ENCODE data around the gene HIGD1A. TPM values are rescaled to one million over a fixed set of nuclear protein-coding genes. Genes with fewer than 3 reads are reported as not detected.

The HIGD1A gene
- total and polyA plus RNA-seq, 4 donors, result 76.1 to 148 (median 86.1) TPM

- peak within 1 kb of the TSS; percentile 47 to 72 for H3K27ac ChIP-seq (ENCODE audit: low read depth in 1 of 2, low read length in 1 of 2)
- DNase-seq, result peak; percentile 97 to 98 (median 97)
- 1 to 3% methylated on average over 63 of the region's 63 CpGs for WGBS, 2 donors
- ATAC-seq (ENCODE audit: insufficient read depth, low FRiP score), result peak; percentile 88
- TF ChIP-seq CTCF (IDR thresholded peaks at IDR 0.05; ENCODE audit: control extremely low read depth, extremely low read depth), result no peak
- peaks cover 0 to 2% (median 0%) of the 10 kb centered on the region in 4 donors for H3K36me3 ChIP-seq (ENCODE audit: control insufficient read depth in 4 of 4, insufficient read depth in 4 of 4, low read length in 4 of 4)
- peaks cover 0 to 4% (median 0%) of the 10 kb centered on the region in 5 donors for H3K4me1 ChIP-seq (ENCODE audit: control insufficient read depth in 5 of 5, insufficient read depth in 5 of 5, low read length in 5 of 5)
- no peaks in the 10 kb centered on the region for H3K9me3 ChIP-seq (ENCODE audit: control insufficient read depth in 4 of 4, insufficient read depth in 3 of 4, low read length in 3 of 4)
- H3K9ac ChIP-seq (ENCODE audit: insufficient read depth in 1 of 2, low read length in 2 of 2), result peak within 1 kb of the TSS; percentile 57 to 92
- H3K4me3 ChIP-seq, result peak within 1 kb of the TSS; percentile 24
- no peaks in the 10 kb centered on the region for H3K27me3 ChIP-seq (ENCODE audit: control insufficient read depth in 3 of 3, insufficient read depth in 3 of 3, low read length in 2 of 3)
These were observed 31.5 kb downstream of the HIGD1A start, which contains the start of gene CCDC13 for GRCh38 chr3:42772670-42773408. TSS of gene CCDC13 (minus strand) at chr3:42773253. CDS start at chr3:42758345, 14,908 bp downstream.

GRCh38 chr3:42771271-42771670 is 33.0 kb downstream of the HIGD1A start:
- H3K9ac ChIP-seq (ENCODE audit: insufficient read depth in 1 of 2, low read length in 2 of 2), result no peak overlapping the region
- no peaks in the 10 kb centered on the region for H3K36me3 ChIP-seq (ENCODE audit: control insufficient read depth in 4 of 4, insufficient read depth in 4 of 4, low read length in 4 of 4)
- 64 to 89% methylated on average over 1 of the region's 1 CpG for WGBS, 2 donors
- no peak for TF ChIP-seq CTCF (IDR thresholded peaks at IDR 0.05; ENCODE audit: control extremely low read depth, extremely low read depth)
- no peak overlapping the region for H3K27ac ChIP-seq (ENCODE audit: low read depth in 1 of 2, low read length in 1 of 2)
- H3K27me3 ChIP-seq (ENCODE audit: control insufficient read depth in 3 of 3, insufficient read depth in 3 of 3, low read length in 2 of 3), result no peaks in the 10 kb centered on the region
- H3K4me1 ChIP-seq (ENCODE audit: control insufficient read depth in 5 of 5, insufficient read depth in 5 of 5, low read length in 5 of 5), result peaks cover 0 to 4% (median 0%) of the 10 kb centered on the region in 5 donors
- no peaks in the 10 kb centered on the region for H3K9me3 ChIP-seq (ENCODE audit: control insufficient read depth in 4 of 4, insufficient read depth in 3 of 4, low read length in 3 of 4)
- ATAC-seq (ENCODE audit: insufficient read depth, low FRiP score) (no peak), DNase-seq (no peak)
- H3K4me3 ChIP-seq, result no peak overlapping the region

- WGBS, 2 donors, result 94 to 97% methylated on average over 28 of the region's 28 CpGs
- Histone ChIP-seq H3K4me3 (no peak overlapping the region), H3K9me3 (ENCODE audit: control insufficient read depth in 4 of 4, insufficient read depth in 3 of 4, low read length in 3 of 4) (no peaks in the 10 kb centered on the region), H3K9ac (ENCODE audit: insufficient read depth in 1 of 2, low read length in 2 of 2) (no peak overlapping the region), H3K36me3 (ENCODE audit: control insufficient read depth in 4 of 4, insufficient read depth in 4 of 4, low read length in 4 of 4) (no peaks in the 10 kb centered on the region), H3K27me3 (ENCODE audit: control insufficient read depth in 3 of 3, insufficient read depth in 3 of 3, low read length in 2 of 3) (no peaks in the 10 kb centered on the region), H3K4me1 (ENCODE audit: control insufficient read depth in 5 of 5, insufficient read depth in 5 of 5, low read length in 5 of 5) (peaks cover 0 to 4% (median 0%) of the 10 kb centered on the region in 5 donors), H3K27ac (ENCODE audit: low read depth in 1 of 2, low read length in 1 of 2) (no peak overlapping the region)
- no peak for TF ChIP-seq CTCF (IDR thresholded peaks at IDR 0.05; ENCODE audit: control extremely low read depth, extremely low read depth)
- DNase-seq (no peak), ATAC-seq (ENCODE audit: insufficient read depth, low FRiP score) (no peak)
These were observed 34.7 kb downstream of the HIGD1A start for GRCh38 chr3:42769477-42770131.
